HG02571 (cell line): ENCODE data around the gene HMG20A.

Source experiments
- ATAC-seq: cut with Tn5 transposase; IDR thresholded peaks from one replicate; pipeline ENCODE4 v1.9.1; 2021; ENCODE audit warnings: mild to moderate bottlenecking, moderate library complexity; ENCODE audit not compliant: unreplicated experiment

Gene HMG20A

DNA sequence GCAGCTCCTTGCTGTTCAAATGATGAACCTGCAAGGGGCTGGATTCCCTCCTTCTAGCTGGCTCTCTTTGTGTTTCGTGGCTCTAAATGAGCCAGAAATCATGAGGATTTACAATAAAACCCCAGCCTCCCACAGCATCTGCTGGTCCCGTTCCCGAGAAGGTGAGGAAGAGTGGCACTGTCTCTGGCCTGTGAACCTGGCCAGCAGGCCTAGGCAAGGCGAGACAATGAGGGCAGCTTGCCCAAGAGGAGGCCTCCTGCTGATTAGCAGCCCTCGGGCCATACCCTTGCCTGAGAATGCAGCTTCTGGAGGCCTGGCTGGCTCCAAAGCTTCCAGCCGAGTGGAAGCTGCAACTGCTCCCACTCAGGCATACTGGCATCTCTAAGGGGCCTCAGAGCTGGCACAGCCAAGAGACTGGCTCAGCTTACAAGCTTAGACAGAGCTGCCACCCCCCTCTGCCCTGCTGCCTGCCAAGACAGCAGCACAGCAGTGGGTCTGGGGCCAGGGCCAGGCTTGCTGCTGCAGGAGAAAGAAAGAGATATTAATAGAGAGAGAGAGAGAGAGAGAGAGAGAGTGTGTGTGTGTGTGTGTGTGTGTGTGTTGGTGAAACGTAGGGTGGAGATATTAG, 76.5 kb downstream of the HMG20A start:
- no peak for ATAC-seq

DNA sequence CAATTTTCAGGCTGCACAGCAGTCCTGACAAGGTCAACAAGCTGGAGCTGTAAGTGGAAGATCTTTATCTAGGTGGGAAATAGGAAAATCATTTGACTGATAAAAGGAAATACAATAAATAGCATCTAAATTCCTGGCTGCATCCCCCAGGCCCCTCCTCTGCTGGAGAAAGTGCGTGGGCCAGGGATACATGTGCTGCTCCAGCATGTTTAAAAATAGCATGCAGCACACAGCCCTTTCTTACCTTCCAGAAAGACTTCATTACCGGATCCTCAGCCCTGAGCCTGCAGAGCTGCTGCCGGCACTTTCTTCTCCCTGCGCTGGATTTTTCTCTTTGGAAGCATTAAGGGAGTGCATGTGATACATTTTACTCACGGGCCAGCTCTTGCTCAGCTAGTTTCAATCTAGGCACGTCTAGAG, 77.3 kb downstream of the HMG20A start:
- ATAC-seq: no peak

GRCh38 chr15:77499087-77499760, 78.5 kb downstream of the HMG20A start:
- ATAC-seq: no peak

DNA sequence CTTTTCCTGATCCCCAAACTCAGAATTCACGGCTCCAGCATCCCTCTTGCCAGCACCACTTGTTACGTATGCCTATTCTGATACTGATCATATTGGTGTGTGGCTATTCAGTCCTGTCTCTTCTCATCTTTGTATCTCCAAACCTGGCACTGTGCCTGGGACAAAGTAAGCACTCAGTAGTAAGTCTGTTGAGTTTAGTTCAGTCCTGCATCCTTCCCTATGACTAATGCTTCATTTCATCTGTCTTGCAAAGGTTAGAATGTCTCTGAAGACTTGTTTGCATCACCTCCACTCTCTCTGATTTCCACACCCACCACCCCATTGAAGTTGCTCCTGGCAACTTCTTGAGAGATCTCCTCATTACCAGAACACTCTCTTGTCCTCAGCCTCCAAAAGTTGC, 80.3 kb downstream of the HMG20A start:
- ATAC-seq: no peak

GRCh38 chr15:77502379-77503095, 81.8 kb downstream of the HMG20A start:
- no peak for ATAC-seq

DNA sequence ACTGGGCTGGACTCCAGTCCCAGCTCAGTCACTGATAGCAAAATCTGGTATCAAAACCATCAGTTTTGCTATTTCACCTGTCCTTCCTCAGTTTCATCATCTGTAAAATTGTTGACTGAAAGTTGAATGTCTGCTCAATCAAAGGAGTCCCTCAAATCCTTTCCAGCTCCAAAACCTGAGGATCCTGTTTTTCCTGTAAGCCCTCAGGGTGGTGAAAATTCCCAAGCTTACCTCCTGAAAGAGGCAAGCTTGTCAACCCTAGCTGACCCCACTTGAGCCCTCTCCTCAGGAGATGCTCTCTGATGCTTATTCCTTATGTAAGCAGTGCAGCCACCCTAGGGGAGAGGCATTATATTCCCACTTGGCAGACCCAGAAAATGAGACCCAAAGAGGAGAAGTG, 82.6 kb downstream of the HMG20A start:
- no peak for ATAC-seq

- ATAC-seq: no peak
Observed at GRCh38 chr15:77503764-77504163, 83.1 kb downstream of the HMG20A start.

DNA sequence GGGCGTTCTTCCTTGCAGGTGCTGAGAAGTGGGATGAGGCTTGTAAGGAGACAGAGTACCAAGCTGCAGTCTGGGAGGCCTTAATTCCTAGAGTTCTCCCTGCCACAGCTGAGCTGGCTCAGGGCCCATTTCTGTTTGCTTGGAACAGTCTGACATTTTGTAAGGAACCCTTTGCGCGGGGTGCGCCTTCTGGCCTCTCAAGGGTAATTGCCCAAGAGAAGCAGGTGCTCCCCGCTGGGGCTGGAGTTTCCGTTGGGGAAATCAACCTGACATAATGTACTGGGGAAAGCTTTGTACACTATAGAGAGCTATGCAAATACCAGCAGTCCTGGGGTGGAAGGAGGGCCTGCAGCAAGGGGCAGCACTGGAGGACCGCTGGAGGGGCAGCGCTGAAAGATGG, 83.6 kb downstream of the HMG20A start:
- ATAC-seq: no peak

DNA sequence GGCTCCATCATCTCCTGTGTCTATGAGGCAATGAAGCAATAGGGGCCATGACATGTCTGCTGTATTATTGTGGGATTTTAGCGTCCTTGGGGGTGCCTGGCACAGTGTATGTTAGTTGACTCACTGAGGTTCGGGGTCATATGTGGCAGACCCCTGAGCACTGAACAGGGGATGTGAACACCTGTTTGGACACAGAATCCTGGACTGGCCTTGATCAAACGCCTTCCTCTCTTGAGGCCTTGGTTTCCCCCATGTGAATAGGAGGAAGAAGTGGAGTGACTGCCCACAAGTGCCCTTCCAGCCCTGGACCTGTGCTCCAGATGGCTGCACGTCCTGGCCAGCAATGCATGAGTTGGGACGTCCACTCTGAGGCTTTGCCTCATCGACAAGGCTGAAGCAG, 84.2 kb downstream of the HMG20A start:
- no peak for ATAC-seq

- ATAC-seq: no peak
Observed at GRCh38 chr15:77505556-77505955, 84.9 kb downstream of the HMG20A start.

GRCh38 chr15:77506311-77507142, 85.8 kb downstream of the HMG20A start:
- no peak for ATAC-seq

- ATAC-seq: no peak
Observed at GRCh38 chr15:77507143-77507897, 86.6 kb downstream of the HMG20A start.

DNA sequence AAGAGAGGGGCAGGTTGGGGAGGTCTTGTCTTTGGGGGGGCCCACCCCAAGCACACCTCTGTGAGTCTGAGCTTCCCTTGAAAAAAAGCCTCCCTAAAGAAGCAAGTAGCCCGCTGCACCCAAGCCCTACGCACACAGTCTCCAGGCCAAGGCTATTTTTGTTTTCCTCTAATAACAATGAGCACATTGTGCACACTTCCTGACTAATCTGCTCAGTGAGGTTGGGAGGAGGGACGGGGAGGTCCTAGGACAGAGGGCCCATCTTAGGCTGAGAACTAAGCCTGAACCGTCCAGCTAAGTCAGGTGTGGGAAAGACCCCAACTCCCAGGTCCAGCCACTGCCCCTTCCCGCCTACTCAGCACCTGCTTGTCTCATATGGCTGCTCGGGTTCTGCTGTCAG, 87.2 kb downstream of the HMG20A start:
- no peak for ATAC-seq

- ATAC-seq: no peak
Observed at GRCh38 chr15:77508541-77509243, 88.0 kb downstream of the HMG20A start.

- ATAC-seq: no peak
Observed at GRCh38 chr15:77510066-77511057, 89.7 kb downstream of the HMG20A start.

DNA sequence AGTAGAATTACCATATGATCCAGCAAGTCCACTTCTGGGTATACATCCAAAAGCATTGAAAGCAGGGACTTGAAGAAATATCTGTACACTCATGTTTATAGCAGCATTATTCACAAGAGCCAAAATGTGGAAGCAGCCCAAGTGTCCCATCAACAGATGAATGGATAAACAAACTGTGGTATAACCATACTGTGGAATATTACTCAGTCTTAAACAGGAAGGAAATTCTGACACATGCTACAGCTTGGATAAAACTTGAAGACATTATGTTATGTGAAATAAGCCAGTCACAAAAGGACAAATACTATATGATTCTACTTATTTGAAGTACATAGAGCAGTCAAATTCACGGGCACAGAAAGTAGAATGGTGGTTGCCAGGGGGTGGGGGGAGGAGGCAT, 91.2 kb downstream of the HMG20A start:
- ATAC-seq: no peak

- no peak for ATAC-seq
Observed at GRCh38 chr15:77513226-77513625, 92.5 kb downstream of the HMG20A start.

DNA sequence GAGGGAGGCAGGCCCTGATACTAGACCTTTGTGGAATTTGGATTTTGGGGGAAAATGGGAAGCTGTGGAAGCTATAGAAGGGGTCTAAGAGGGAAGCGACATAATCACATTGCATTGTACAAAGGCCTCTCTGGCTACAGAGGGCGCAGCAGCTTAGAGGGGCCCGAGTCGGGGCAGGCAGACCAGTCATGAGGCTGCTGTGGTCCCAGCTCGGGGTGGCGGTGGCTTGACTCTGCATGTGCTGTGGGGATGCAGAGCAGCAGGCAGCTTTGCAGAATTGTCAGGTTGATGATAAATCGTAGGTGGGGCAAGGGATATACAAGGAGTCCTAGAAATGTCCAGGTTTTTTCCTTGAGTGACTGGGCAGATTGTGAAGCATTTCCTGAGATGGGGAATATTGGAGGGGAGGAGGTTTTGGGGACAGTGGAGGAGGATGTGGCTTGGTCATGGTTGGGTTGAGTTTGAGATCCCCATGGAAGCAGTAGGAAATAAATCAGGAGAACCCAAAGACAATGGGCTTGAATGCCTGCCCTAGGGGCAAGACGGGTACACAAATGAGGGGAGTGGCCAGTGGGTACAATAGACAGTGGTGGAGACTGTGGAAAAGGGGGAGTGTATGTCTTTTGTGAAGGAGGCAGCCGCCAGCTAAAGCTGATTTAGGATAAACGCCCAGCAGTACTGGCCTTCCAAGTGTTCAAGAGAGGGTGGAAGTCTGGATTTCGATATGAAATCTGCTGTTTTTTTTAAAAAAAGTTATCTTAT, 94.1 kb downstream of the HMG20A start:
- ATAC-seq: no peak
